HG02588 (cell line): ENCODE measurements around the gene ANP32A.

Experiments
- ATAC-seq: cut with Tn5 transposase; IDR thresholded peaks from one replicate; pipeline ENCODE4 v1.9.1; 2021; ENCODE audit warnings: mild to moderate bottlenecking, moderate library complexity; ENCODE audit not compliant: unreplicated experiment

Gene ANP32A

DNA sequence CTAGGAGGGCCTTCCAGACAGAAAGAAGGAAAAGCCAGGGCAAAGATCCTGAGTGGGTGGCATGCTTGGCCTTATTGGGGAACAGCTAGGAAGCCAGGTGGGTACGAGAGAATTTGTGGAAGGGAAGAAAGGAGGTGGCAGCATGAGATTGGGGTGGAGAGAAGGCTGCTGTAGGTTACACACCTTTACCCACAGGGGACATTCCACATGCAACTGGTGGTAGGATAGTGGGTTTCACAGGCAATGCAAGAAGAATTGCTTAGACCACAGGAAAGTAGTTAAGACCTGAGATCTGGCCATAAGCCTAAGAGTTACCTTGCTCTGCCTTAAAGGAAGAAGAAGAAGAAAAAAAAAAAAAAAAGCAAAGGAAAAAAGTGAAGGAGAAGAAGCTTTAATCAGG lies 19.8 kb downstream of the ANP32A start:
- ATAC-seq, result no peak

DNA sequence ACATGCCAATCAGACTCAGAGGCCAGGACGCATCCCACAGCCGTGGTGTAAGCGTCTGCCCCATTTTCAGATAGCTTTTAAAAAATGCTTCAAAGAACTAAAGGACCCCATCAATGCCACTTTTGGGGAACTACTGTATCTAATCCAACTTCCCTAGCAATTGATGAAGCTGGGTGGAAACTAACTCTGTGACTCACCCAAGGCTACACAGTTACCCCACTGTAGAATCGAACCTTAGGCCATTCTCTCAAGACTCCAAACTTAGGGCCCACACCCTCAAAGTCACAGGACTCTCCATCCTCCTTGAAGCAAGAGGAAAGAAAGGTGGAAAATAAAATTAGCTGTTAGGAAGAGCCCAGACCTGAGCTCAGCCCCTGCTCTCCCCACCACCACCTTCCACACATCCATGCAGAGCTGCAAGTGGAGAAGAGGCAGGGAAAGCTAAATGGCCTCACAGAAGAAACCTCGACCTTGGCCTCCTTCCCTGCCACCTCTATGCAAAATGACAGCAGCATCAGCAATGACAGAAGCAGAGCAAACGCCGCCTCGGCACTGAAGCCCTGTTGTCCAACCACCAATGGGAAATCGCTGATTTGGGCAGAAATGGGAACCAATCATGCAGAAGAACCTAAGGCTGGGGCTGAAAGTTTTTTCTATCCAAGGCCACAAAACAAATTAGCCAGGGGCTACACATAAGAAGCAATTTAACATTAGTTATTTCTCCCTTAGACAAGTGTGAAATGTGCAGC lies 22.2 kb downstream of the ANP32A start:
- no peak for ATAC-seq

DNA sequence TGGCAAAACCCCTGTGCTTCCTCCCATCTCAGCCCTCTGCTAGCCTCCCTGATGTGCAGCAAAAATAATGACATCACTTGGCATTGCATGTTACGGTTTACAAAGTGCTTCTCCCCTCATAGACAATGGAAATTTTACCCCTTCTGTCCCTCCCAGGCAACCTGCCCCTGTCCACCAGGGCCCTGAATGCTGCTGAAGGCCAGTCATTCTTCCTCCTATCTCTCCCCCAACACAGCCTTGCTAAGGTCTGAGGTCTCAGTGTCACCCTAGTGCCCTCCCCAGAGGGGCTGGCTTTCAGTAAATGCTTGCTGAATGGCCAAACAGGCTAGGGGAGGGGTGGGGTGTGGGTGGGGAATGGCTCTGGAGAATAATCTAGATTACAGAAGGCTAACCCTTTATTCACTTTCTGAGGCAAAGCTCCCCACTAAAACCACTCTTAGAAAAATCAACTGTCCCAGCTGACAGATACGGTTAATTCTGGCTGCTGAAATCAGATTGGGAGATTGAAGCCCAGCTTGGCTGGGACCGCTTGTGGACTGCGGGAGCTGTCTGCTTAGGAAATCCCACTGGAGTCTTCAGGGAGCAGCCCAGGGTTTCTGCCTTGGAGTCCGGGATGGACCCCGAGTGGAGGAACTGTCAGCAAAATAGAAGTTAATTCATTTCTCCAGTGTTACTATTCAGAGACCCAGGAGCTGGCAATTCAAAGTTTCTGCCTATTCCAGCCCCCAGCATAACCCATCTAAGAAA lies 22.9 kb downstream of the ANP32A start:
- no peak for ATAC-seq

DNA sequence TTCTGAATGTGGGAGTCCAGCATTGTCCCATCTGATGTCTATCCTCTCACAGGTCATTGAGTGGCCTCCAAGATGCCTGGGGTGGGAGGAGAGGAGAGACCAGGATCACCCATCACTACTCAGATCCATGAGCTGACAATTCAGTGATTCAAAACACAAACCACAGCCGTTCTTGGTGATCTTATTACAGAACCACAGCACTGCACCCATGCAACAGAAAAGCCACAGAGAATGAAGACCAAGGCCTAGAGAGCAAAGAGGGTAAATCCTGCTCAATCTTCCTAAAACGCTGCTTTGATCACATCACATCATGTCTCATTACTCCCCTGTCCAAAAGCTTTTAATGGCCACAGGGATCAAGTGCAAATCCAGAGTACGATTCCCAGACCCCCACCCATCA lies 23.5 kb downstream of the ANP32A start:
- no peak for ATAC-seq

DNA sequence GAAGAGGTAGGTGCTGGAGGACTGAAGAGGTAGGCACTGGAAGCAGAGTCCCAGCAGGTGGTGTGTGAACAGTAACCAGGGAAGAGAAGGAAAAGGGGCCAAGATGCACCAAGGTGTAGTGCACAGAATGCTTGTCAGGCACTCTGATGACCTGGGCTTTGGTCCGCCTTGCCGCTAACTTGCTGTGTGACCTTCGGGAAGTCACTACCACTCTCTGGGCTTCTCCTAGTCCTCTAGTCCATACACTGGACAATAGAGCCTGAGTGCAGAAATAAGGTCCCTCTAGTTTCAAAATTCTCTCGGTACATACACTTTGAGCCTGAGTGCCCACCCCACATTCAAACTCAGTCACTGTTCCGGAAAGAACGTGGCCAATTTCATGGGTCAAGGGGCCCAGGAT lies 24.1 kb downstream of the ANP32A start:
- ATAC-seq, result no peak

DNA sequence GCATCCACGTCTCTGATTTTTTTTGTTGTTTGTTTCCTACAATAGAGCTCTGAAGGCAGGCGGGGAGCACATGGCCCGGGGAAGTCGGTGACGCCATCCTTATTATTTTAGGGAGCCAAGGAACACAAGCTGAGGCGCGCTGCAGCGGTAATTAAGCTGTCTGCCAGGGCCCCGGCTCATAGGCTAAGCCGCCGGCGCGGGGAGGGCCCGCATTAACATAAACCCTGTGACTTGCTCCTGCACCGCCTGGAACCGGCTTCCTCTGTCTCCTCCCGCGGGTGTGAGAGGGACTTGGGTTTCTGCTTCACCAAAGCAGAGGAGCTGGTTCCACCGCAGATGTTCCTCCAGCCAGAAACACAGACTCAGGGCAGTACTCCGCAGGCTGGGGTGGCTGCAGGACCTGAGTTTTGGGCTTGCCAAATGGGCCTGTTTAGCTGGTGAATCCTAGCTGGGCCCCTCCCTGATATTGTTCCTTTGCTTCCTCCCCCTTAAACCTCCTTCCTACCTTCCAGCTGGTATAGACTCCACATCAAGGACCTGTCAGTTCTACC lies 25.3 kb downstream of the ANP32A start:
- peak; percentile 48 for ATAC-seq

DNA sequence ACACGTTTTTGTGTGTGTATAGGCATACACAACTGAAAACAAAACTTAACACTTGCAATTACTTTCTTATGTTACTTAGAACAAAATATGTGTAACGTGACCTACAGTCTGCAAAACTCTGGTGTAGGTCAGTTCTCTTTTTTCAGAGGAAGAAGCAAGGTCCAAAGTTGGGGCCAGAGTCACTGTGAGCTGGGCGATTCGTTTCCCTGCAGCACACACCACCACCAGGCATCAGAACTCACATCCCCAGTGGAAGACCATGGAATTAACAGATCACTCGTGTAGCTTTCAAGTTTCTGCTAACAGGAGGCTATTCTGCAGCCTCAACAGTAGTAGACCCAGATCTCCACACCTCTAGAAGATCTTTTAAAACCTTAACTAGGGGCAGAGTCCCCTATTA lies 25.8 kb downstream of the ANP32A start:
- ATAC-seq, result no peak

DNA sequence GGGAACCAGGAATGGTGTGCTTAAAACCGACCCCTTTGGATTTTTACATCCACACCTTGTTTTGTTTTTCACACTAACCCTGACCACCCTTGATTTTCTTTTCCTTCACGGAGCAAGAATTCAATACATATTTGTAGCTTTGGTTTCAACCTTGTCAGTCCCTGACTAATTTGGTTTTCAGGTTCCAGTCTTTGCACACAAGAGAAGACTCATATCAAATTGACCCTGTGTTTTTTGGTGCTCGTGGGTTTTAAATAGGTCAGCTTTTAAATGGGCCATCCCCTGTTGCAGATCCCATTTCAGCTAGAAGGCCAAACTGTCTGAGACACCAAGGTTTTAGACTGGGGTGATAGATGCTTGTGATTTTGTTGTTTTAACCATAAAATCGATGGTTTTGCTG lies 26.4 kb downstream of the ANP32A start:
- no peak for ATAC-seq

DNA sequence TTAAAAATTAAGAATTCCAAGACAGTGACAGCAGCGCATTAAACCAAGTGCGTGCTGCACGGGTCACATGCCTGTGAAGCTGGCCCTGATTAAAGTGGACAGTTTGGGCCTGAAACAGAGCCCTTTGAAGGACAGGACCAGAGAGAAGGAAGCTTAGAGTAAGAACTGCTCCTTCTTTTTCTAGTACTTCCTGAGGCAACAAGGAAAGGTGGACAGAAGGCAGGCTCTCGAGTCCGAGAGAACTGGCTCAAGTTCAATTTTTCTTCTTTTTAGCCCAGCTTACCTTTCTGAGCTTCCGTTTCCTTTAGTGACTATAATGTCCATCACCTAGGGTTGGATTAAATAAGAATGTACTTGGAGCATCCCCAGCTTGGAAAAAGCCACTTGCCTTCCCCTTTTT lies 26.9 kb downstream of the ANP32A start:
- ATAC-seq, result no peak

DNA sequence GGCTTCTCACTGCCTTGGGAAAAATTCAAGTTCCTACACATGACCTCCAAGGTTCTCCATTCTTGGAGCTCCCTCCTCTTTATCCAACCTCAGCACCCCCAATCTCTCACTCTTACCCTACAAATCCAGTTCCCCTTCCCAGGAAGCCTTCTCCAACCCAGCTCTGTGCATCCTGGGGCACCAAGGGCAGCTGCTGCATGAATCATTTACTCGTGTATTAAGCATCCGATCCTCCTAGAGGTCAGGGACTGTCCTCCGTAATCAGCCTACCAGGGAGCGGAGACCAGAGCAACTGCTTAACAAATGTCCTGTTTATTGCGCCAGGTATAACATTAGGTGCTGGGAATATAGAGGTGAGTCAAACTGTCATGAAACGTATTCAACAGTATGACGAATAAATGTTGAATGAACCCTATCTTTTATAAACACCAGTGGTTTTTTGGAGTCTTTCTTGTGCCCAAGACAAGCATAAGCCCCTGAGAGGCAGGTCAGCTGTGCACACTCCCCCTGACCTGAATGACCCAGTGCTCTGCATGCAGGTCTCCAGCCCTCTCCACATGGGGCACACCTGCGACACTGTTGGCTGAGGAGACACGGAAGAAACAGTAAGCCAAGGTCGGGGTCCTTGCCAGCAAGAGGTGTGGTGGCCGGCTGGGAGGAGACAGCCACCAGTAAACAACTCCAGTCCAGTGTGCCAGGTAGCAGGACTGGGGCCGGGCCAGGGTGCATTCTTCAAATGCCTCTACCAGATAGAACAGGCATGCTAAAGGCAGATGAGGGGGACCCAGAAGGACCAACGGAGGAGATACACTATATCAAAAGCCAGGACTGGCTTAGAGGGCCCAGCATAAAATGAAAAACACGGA lies 27.6 kb downstream of the ANP32A start:
- no peak for ATAC-seq

DNA sequence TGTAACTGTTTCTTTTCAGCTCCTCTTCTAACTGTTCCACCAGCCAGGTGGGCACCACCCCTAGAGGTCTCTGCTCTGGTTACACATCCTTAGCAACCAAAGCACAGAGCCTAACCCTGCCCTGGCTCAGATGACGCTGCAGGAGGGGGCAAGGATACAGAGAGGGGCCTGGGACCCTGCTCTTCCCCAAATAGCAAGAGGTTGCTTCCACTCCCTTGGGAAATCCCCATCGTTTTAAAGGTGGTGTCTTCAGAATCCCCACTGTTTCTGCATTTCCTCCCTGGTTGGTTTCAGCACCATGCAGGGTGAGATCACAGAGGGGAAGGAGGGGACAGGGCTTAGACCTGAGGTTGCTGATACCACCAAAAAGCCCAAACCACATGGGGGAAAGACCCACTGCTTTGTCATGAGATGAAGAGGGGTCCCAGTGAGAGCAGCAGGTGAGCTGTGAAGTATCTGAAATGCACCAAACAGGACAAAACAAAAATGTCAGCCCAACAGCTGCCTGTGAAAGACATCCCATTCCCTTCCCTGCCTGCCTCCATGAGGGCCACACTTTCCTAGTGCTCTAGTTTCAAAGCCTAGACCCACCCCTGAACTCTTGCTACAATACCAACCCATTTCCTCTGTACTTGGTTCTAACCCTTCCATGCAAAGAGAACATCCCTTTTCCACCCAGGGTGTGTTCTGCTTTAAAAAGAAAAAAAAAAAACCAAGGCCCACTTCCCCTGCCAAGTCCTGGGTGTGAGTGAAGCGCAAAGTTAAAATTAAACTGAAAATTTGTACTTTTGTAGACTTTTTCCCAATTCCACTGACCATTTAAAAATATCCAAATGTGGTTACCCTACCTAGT lies 29.0 kb downstream of the ANP32A start:
- peak; percentile 55 for ATAC-seq

DNA sequence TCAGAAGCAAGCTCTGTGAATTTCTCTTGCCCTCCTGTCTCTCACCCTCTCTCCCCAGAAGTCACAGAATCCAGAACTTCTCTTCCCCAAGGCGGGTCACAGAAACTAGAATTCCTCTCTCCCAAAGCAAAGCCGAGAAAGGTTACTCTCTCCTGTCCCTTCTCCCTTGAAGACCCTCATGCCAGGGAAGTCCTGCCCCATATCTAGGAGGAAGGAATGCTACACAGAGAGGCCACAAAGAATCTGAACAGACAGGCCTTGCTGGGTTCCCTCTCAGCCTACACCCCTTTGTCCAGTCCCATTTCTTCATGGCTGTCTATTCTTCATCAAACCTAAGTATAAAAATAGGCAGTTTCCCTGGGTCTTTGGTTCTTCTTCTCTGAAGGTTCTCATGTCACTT lies 29.8 kb downstream of the ANP32A start:
- no peak for ATAC-seq

DNA sequence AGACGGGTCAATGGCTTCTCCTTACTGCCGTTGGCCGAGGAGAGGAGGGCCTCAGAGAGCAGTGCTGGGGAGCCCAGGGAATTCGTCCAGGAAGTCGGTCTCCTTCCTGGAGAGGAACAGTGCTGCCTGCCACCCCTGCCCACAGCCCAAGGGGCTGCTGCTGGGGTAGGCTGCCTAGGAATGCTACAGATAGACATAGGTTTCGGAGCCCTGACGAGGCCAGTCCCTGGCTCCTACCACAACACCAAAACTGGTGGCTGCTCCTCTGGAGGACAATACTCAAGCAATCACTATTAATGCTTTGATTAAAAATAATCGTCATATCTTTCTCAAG lies 30.5 kb downstream of the ANP32A start:
- ATAC-seq, result no peak

DNA sequence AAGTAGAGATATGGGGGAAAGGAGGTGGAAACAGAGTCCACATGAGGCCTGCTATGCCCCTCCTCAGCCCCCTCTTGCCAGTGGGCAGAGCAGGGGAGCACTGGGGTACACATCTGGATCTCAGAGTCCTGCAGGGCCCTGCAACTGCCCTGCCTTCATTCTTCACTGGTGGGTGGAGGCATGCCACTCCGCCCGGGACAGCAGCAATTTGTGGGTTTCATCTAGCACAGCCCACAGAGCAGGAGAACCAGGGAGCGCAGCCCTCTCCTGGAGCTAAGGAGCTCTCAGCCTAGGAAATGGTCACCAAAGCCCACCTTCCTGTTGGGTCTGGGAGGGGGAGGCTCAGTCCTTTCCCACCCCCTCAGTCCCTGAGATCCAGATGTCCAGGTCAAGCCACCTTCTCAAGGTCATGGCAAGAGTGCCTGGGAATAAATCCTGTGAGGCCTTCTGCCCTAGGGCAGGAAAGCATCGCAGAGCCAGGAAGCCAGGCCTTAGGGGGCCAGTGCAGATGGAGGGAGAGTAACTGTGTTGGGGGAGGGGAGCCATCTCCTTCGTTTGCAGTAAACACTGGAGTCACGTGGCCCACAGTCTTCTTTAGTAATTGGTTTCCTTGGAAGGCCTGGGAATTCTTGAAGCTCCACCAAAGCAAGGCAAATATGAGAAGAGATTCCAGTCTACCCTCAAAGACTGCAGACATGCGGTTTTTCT lies 31.0 kb downstream of the ANP32A start:
- no peak for ATAC-seq

DNA sequence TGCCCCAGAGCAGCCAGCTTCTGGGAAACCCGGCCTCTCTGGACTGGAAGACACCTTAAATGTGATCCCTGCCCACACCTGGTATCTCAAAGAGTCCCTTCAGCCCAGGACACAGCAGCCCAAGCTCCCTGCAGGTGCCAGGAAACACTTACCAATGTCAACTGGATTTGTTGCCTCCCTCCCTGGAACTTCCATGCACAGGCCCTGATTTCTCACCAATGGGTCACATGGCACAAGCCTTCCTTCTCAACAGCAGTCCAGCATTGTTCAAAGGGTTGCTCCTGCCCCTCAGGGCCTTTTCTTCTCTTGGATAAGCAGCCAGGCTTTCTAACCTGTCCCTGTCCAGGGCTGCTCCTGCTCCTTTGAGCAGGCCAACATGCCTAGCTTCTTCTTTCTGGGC lies 31.6 kb downstream of the ANP32A start:
- ATAC-seq, result no peak

DNA sequence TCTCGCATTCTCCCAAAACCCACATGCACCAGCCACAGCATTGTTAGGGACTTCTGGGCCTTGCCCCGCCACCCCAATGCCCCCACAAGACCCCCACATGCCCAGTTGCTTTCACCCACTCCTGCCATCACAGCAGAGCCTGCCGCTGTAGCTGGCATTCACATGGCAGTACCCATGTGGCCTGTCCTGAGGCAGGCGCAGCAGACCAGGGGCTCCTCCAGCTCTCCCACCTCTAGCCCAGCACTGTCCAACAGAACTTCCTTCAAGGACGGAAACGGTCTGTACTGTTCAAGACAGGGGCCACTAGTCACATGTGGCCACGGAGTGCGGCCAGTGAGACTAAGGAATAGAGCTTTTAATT lies 32.5 kb downstream of the ANP32A start:
- no peak for ATAC-seq

DNA sequence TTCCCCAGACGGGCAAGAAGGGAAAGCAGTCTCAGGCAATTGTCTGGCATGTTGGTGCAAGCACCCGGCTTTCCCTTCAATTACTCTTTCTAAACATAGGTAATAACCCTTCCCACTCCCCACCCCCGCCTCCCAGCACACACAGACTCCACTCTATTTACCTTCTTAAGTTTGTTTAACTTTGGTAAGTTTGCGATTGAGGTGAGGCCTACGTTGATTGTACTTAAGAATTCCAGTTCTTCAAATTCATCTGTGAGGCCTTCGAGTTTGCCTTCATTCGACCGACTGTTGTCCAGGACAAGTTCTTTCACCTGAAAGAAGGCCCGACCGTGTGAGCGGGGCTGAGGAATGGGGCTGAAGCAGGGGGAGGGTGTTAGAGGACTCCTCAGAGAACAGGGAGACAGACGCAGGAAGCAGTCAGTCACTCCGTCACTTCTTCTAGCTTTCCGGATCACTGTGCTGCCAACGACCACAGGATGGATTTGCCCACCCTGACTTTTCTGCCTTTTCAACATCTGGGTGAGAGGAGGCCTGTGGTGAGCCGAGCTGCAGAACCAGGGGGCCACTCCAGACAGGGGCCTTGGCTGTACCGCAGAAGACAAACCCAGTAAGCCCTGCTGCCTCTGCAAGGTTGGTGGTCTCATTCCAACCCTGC lies 33.0 kb downstream of the ANP32A start:
- ATAC-seq, result no peak

DNA sequence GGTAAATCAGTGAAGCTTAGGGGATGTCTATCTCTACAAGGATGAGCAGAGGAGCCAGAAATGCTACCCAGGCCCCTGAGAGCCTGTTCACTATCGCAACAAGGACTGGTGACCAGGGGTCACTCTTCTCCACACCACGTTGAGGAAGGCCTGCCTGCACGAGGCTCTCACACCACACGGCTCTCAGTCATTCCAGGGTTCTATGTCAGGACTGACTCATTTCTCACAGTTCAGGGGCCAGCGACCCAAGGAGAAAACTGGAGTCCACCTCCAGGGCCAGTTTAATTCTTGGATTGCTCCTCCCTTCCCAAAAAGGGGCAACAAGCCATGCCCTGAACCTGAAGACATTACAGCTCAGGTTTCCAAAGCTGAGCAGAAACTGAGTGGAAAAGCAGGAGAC lies 33.9 kb downstream of the ANP32A start:
- no peak for ATAC-seq

DNA sequence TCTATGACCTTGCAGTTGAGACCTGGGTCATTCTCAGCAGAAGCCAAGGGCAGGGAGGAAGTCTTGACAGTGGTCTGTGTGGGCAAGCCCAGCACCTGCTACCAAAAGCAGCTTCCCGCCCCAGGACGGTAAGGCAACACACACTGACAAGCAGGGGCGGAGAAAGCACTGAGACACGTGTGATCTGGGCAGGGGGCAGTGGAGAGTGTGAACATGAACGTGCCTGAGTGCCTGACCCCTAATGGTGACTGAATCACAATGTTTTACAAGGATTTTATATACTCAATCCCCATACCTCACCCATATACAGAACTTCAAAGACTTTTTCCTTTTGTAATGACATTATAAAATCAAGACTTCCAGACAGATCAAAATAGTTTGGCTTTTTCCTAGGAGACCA lies 35.2 kb downstream of the ANP32A start:
- ATAC-seq, result no peak

DNA sequence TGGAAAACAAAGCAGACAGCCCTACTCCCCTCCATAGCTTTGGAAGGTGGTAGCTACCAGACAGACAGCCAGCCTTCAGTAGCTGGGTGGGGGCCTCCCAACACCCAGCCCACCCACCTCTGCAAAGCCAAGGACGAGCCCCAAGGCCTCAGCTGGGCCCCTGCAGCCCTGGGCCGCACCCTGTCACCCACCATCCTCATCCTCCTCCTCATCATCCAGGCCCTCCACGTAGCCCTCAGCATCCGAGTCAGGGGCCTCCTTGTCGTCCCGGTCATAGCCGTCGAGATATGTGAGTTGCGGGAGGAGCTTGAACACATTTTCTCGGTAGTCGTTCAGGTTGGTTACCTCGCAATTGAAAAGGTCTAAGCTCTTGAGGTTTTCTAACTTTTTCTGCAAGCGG lies 36.5 kb downstream of the ANP32A start:
- ATAC-seq, result no peak
